Spinal cord (tissue), 10 donors: ENCODE results near the gene ADD2. TPM values are rescaled to one million over a fixed set of nuclear protein-coding genes. Genes with fewer than 3 reads are reported as not detected.

Experiments
- DNase-seq, 6 donors: peaks; one replicate each; pipeline versions ENCODE4 v3.0.0 to v3.0.0-alpha.2; 2013 to 2015; ENCODE audit warnings: low spot score in 6 of 6, low read depth in 4 of 6
- H3K27ac ChIP-seq: one replicate; pipeline ENCODE4 v1.5.1; 2013; ENCODE audit warnings: low read depth, low read length, control low read depth
- H3K27me3 ChIP-seq: one replicate; pipeline ENCODE4 v1.6.1; 2013; ENCODE audit warnings: low read length; ENCODE audit not compliant: control insufficient read depth, insufficient read depth
- H3K36me3 ChIP-seq: one replicate; pipeline ENCODE4 v1.6.1; 2013; ENCODE audit warnings: low read length; ENCODE audit not compliant: control insufficient read depth, insufficient read depth
- H3K4me1 ChIP-seq: one replicate; pipeline ENCODE4 v1.6.1; 2013; ENCODE audit warnings: low read length; ENCODE audit not compliant: control insufficient read depth, insufficient read depth
- H3K4me3 ChIP-seq: one replicate; pipeline ENCODE4 v1.5.1; 2013; ENCODE audit warnings: low read depth, low read length, control low read depth
- H3K9me3 ChIP-seq: one replicate; pipeline ENCODE4 v1.6.1; 2013; ENCODE audit warnings: low read length; ENCODE audit not compliant: control insufficient read depth, insufficient read depth
- WGBS: methylation state at CpG from one replicate; pipeline ENCODE4 v1.1.5; 2013; ENCODE audit warnings: missing lambda C conversion rate; ENCODE audit not compliant: insufficient coverage; 5-methylcytosine and 5-hydroxymethylcytosine counted together
- polyA plus RNA-seq, 2 donors: library from polyadenylated mRNA; unstranded; fragments of 120-200 nt; gene quantifications; one replicate each; pipeline ENCODE4 v1.2.1, GENCODE V29; 2013; ENCODE audit not compliant: insufficient read length in 2 of 2
- total RNA-seq, 2 donors: library from RNA; depleted of rRNA in 1 of 2; stranded (reverse); fragments of 120-200 nt in 1 of 2; fragments of >200 nt in 1 of 2; gene quantifications; one replicate each; pipeline versions ENCODE4 v1.2.3 to v1.2.4, GENCODE V29; 2013 to 2014
- donor health status: healthy.

The ADD2 gene
- total and polyA plus RNA-seq, 4 donors = 22.7 to 122 (median 68.7) TPM

GRCh38 chr2:70719231-70719630, 48.8 kb downstream of the ADD2 start:
- no peaks in the 10 kb centered on the region for H3K9me3 ChIP-seq
- no peaks in the 10 kb centered on the region for H3K36me3 ChIP-seq
- WGBS = 100% methylated on average over 1 of the region's 3 CpGs
- H3K4me1 ChIP-seq = peaks cover 42% of the 10 kb centered on the region
- H3K4me3 ChIP-seq = no peak overlapping the region
- H3K27ac ChIP-seq = no peak overlapping the region
- H3K27me3 ChIP-seq = no peaks in the 10 kb centered on the region
- no peak for DNase-seq

- H3K4me3 ChIP-seq = no peak overlapping the region
- DNase-seq = no peak
- WGBS = 100% methylated on average over 1 of the region's 2 CpGs
- no peak overlapping the region for H3K27ac ChIP-seq
- H3K36me3 ChIP-seq = no peaks in the 10 kb centered on the region
- no peaks in the 10 kb centered on the region for H3K27me3 ChIP-seq
- H3K4me1 ChIP-seq = peaks cover 44% of the 10 kb centered on the region
- H3K9me3 ChIP-seq = no peaks in the 10 kb centered on the region
Measured at GRCh38 chr2:70718736-70719135, 49.3 kb downstream of the ADD2 start.

GRCh38 chr2:70718241-70718640, 49.8 kb downstream of the ADD2 start:
- Histone ChIP-seq H3K27ac (no peak overlapping the region), H3K36me3 (no peaks in the 10 kb centered on the region), H3K4me1 (peaks cover 48% of the 10 kb centered on the region), H3K27me3 (no peaks in the 10 kb centered on the region), H3K9me3 (no peaks in the 10 kb centered on the region), H3K4me3 (no peak overlapping the region)
- DNase-seq = no peak
- WGBS = no CpG with 5 or more reads among the region's 2 CpGs

DNA sequence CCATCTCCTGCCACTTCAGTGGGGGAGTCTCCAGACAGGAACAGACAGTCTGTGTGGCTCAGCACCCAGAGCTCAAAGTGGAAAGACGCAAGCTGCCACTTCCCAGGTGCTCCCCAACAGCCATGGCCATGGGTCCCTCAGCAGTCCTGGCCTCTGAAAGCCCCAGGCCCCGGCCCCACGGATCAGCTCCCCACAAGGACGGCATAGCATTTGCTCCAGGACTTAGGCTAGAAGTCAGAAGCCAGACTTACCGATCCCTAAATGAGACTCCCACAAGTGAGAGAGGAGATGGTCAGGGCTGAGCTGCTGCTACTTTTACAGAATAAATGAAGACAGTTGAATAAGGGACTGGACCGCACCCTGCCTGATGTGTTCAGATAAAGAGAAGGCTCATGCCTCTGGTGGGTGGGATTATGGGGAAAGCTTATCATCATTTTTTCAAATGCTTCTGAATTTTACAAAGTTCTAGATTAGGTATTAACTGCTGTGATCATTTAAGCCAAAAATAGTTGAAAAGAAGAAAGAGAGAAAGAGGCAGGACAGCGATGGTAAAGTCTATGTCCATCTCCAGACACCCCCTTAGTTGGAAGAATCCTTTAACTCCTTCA, 50.5 kb downstream of the ADD2 start:
- WGBS = 82% methylated on average over 4 of the region's 7 CpGs

GRCh38 chr2:70716951-70717350, 51.0 kb downstream of the ADD2 start:
- Histone ChIP-seq H3K36me3 (peaks cover 5% of the 10 kb centered on the region), H3K4me1 (peaks cover 48% of the 10 kb centered on the region), H3K27ac (no peak overlapping the region), H3K27me3 (no peaks in the 10 kb centered on the region), H3K4me3 (no peak overlapping the region), H3K9me3 (no peaks in the 10 kb centered on the region)
- DNase-seq = no peak
- 82% methylated on average over 2 of the region's 3 CpGs for WGBS

More for the DNA sequence above, 50.5 kb downstream of the ADD2 start:
- Histone ChIP-seq H3K4me1 (peaks cover 48% of the 10 kb centered on the region), H3K4me3 (no peak overlapping the region), H3K27me3 (no peaks in the 10 kb centered on the region), H3K36me3 (peaks cover 4% of the 10 kb centered on the region), H3K9me3 (no peaks in the 10 kb centered on the region), H3K27ac (no peak overlapping the region)
- no peak for DNase-seq

DNA sequence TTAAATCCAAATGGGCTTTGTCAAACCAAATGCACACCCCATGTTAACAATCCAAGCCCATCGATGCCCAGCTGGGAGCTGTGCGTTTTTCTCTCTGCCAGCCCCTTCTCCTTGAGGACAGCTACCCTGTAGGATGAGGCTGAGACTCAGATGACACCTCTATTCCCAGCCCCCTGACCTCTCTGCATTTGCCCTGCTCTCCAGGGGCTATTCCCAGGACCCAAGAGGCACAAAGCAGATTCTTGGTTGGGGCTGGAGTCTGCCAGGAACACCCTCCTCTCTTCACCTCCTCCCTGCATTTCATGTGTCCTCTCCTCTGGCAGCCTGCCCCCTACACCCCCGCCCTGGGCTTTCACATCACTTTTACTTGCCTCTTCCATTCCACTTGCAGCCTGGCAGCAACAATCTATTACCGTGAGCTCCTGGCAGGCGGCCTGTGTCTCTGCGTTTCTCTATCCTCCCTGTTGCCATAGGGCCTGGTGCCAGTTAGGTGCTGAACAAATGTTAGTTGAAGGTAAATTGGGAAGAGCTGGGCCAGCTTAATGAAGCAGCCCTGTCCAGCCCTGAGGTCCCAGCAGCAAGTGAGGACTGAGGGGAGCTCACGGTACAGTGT, 51.8 kb downstream of the ADD2 start:
- DNase-seq = peak in 3 of 6 donors; percentile 64 to 89 (median 79)
- Histone ChIP-seq H3K4me1 (peaks cover 48% of the 10 kb centered on the region), H3K27me3 (no peaks in the 10 kb centered on the region), H3K9me3 (no peaks in the 10 kb centered on the region), H3K27ac (peak overlapping the region; percentile 25), H3K4me3 (no peak overlapping the region), H3K36me3 (peaks cover 12% of the 10 kb centered on the region)
- 39% methylated on average over 7 of the region's 7 CpGs for WGBS

GRCh38 chr2:70715071-70715985, 52.7 kb downstream of the ADD2 start:
- Histone ChIP-seq H3K27me3 (no peaks in the 10 kb centered on the region), H3K27ac (no peak overlapping the region), H3K4me1 (peaks cover 48% of the 10 kb centered on the region), H3K36me3 (peaks cover 13% of the 10 kb centered on the region), H3K9me3 (no peaks in the 10 kb centered on the region), H3K4me3 (no peak overlapping the region)
- 50% methylated on average over 7 of the region's 7 CpGs for WGBS
- DNase-seq = peak in 1 of 6 donors; percentile 63

GRCh38 chr2:70714141-70714905, 53.7 kb downstream of the ADD2 start:
- Histone ChIP-seq H3K4me1 (peaks cover 48% of the 10 kb centered on the region), H3K27me3 (no peaks in the 10 kb centered on the region), H3K4me3 (no peak overlapping the region), H3K9me3 (no peaks in the 10 kb centered on the region), H3K36me3 (peaks cover 20% of the 10 kb centered on the region), H3K27ac (no peak overlapping the region)
- no peak for DNase-seq
- 85% methylated on average over 5 of the region's 5 CpGs for WGBS

GRCh38 chr2:70712916-70713315, 55.1 kb downstream of the ADD2 start:
- WGBS = 89% methylated on average over 2 of the region's 5 CpGs
- Histone ChIP-seq H3K27ac (no peak overlapping the region), H3K4me1 (peaks cover 41% of the 10 kb centered on the region), H3K4me3 (no peak overlapping the region), H3K36me3 (peaks cover 20% of the 10 kb centered on the region), H3K27me3 (no peaks in the 10 kb centered on the region), H3K9me3 (no peaks in the 10 kb centered on the region)
- DNase-seq = no peak
